Neural progenitor cell (in vitro differentiated cells): ENCODE measurements around the gene MUC6.

Source experiments
- EZH2 ChIP-seq: fragments of 200-600 bp; sonication (generic); IDR thresholded peaks from 2 replicates; pipeline ENCODE4 v1.6.1; 2017; ENCODE audit warnings: antibody characterized with exemption, mild to moderate bottlenecking, moderate library complexity
- EZH2phosphoT487 ChIP-seq: fragments of 200-600 bp; sonication (generic); IDR thresholded peaks from 2 replicates; pipeline ENCODE4 v1.6.1; 2017; ENCODE audit warnings: antibody characterized with exemption
- TF ChIP-seq, protein P1 (sequence below): fragments of 200-600 bp; sonication (generic); IDR thresholded peaks from 2 replicates; pipeline ENCODE4 v1.5.1; 2017; ENCODE audit warnings: antibody characterized with exemption, mild to moderate bottlenecking

DNA sequence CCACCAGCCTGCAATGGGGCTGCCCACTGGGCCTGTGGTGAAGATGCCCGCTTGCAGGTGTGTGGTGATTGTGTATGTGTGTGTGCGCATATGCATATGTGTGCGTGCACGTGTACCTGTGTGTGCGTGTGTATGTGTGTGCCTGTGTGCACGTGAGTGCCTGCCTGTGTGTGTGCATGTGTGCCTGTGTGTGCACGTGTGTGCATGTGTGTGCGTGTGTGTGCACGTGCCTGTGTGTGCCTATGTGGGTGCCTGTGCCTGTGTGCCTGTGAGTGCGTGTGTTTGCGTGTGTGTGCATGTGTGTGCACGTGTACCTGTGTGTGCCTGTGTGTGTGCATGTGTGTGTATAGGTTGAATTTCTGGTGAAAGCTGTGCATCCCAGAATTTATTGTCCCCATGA, 2.4 kb upstream of the MUC6 start:
- TF ChIP-seq, protein P1, sequence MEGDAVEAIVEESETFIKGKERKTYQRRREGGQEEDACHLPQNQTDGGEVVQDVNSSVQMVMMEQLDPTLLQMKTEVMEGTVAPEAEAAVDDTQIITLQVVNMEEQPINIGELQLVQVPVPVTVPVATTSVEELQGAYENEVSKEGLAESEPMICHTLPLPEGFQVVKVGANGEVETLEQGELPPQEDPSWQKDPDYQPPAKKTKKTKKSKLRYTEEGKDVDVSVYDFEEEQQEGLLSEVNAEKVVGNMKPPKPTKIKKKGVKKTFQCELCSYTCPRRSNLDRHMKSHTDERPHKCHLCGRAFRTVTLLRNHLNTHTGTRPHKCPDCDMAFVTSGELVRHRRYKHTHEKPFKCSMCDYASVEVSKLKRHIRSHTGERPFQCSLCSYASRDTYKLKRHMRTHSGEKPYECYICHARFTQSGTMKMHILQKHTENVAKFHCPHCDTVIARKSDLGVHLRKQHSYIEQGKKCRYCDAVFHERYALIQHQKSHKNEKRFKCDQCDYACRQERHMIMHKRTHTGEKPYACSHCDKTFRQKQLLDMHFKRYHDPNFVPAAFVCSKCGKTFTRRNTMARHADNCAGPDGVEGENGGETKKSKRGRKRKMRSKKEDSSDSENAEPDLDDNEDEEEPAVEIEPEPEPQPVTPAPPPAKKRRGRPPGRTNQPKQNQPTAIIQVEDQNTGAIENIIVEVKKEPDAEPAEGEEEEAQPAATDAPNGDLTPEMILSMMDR = no peak
- TF ChIP-seq EZH2 = no peak
- no peak for TF ChIP-seq EZH2phosphoT487
